BLaER1 treated with 17β-estradiol and CSF1 and Interleukin-3, amounts not matched to agents 10 nM and 100 nM (cell line): ENCODE measurements around the gene ITGAE.

Experiments used
- H3K27ac ChIP-seq, 11 experiments: shearing (Covaris generic); formaldehyde crosslinking; 2 replicates each; pipeline ENCODE4 v1.8.1; 2022
- H3K27me3 ChIP-seq, 11 experiments: shearing (Covaris generic); formaldehyde crosslinking; 2 replicates each; pipeline ENCODE4 v1.8.1; 2022
- H3K36me3 ChIP-seq, 11 experiments: shearing (Covaris generic); formaldehyde crosslinking; 2 replicates each; pipeline ENCODE4 v1.8.1; 2022
- H3K4me1 ChIP-seq, 10 experiments: shearing (Covaris generic); formaldehyde crosslinking; 2 replicates each; pipeline ENCODE4 v1.8.1; 2022
- H3K4me2 ChIP-seq, 11 experiments: shearing (Covaris generic); formaldehyde crosslinking; 2 replicates each; pipeline ENCODE4 v1.8.1; 2022
- H3K4me3 ChIP-seq, 10 experiments: shearing (Covaris generic); formaldehyde crosslinking; 2 replicates each; pipeline ENCODE4 v1.8.1; 2022
- H3K9ac ChIP-seq, 11 experiments: shearing (Covaris generic); formaldehyde crosslinking; 2 replicates each; pipeline ENCODE4 v1.8.1; 2022
- H3K9me3 ChIP-seq, 11 experiments: shearing (Covaris generic); formaldehyde crosslinking; replicated peaks in 1 of 11; 2 replicates each; pipeline ENCODE4 v1.8.1; 2022
- H4K20me1 ChIP-seq, 11 experiments: shearing (Covaris generic); formaldehyde crosslinking; 2 replicates each; pipeline ENCODE4 v1.8.1; 2022
- Cebpa-rat ChIP-seq, 11 experiments: shearing (Covaris generic); IDR thresholded peaks; 2 replicates each; pipeline ENCODE4 v1.8.1; 2022

The ITGAE gene

DNA sequence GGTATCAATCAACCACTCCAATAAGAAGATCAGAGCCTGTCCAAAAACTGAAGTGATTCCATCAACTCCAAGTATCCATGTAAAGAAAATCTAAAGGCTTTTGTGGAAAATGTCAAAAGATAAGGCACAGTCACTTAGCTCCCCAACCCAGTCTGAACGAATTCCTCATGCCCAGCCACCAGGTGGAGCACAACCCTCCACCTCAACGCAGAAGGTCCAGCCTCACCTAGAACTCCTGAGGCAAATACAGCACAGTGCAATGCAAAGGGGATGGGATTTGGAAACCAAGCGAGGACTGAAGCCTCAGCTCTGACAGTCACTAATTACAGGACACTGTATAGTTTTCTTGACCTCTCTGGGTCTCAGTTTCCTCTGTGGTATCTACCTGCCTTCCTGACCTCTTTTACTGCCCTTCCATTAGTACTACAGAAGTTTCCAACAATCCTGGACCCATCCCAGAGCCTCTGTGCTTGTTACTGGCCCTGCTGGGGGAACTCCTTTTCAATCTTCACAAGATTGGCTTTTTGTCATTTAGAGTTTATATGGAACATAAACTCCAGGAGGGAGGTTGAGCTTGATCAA lies 43.0 kb upstream of the ITGAE start:
- no peaks in the 10 kb centered on the region for H3K9me3 ChIP-seq
- H3K27me3 ChIP-seq, result no peaks in the 10 kb centered on the region
- H3K9ac ChIP-seq, result peak overlapping the region in 7 of 11 experiments; percentile 5 to 97 (median 23); a peak in 8 of 22 replicates
- H3K27ac ChIP-seq, result no peak overlapping the region
- H3K4me3 ChIP-seq, result peak overlapping the region in 2 of 10 experiments; percentile 91 to 99; a peak in 1 of 20 replicates
- H4K20me1 ChIP-seq, result peaks cover 6 to 66% (median 53%) of the 10 kb centered on the region in 11 experiments; a peak in 19 of 22 replicates
- peaks cover 32 to 46% (median 41%) of the 10 kb centered on the region in 10 experiments for H3K4me1 ChIP-seq
- peaks cover 42 to 57% (median 53%) of the 10 kb centered on the region in 11 experiments for H3K36me3 ChIP-seq
- no peak for TF ChIP-seq Cebpa-rat (IDR thresholded peaks at IDR 0.05)
- peak overlapping the region; percentile 84 to 99 (median 92); a peak in 21 of 22 replicates for H3K4me2 ChIP-seq

DNA sequence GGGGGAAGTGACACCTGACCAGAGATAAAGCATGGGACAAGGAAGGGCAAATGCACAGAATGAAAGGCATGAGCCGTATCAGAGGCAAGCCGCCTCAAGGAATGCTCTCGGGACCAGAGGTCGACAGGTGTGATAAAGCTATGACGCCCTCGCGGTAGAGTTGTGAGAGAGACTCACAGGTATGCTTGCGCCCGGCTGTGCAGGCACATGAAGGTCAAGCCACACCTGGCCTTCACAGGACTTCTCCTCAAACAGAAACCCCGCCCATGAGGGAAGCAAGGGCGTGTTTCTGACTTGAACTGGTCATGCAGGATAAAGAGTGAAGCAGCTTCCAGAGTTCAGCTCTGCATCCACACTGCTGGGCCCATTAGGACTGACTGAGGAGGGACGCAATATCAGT lies 37.2 kb upstream of the ITGAE start:
- Histone ChIP-seq H4K20me1 (peaks cover 24 to 100% (median 75%) of the 10 kb centered on the region in 11 experiments; a peak in 21 of 22 replicates), H3K4me2 (no peak overlapping the region), H3K36me3 (peaks cover 95 to 100% (median 100%) of the 10 kb centered on the region in 11 experiments)

DNA sequence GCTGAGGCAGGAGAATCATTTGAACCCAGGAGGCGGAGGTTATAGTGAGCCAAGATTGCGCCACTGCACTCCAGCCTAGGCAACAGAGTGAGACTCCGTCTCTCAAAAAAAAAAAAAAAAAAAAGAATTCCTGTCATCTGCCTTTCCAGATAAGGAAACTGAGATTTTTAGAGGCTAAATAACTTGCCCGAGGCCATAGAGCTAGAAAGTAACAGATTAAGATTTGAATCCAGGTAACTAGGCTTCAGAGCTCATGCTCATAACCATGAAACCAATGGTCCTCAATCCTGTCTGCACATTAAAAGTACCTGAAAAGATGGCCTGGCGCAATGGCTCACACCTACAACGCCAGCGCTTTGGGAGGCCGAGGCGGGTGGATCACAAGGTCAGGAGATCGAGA lies 35.6 kb upstream of the ITGAE start:
- Histone ChIP-seq H3K27me3 (no peaks in the 10 kb centered on the region), H3K27ac (no peak overlapping the region), H3K36me3 (peaks cover 84 to 91% (median 89%) of the 10 kb centered on the region in 11 experiments), H3K4me2 (no peak overlapping the region), H3K9me3 (no peaks in the 10 kb centered on the region), H3K4me1 (peaks cover 0 to 12% (median 0%) of the 10 kb centered on the region in 10 experiments; a peak in 3 of 20 replicates), H3K4me3 (no peak overlapping the region), H4K20me1 (peaks cover 11 to 89% (median 63%) of the 10 kb centered on the region in 11 experiments; a peak in 21 of 22 replicates), H3K9ac (no peak overlapping the region)
- no peak for TF ChIP-seq Cebpa-rat (IDR thresholded peaks at IDR 0.05)

More for the DNA sequence above, 37.2 kb upstream of the ITGAE start:
- TF ChIP-seq Cebpa-rat (IDR thresholded peaks at IDR 0.05), result no peak
- H3K27me3 ChIP-seq, result no peaks in the 10 kb centered on the region
- H3K9ac ChIP-seq, result no peak overlapping the region
- H3K9me3 ChIP-seq, result no peaks in the 10 kb centered on the region
- H3K27ac ChIP-seq, result no peak overlapping the region
- H3K4me3 ChIP-seq, result no peak overlapping the region
- H3K4me1 ChIP-seq, result peaks cover 0 to 17% (median 13%) of the 10 kb centered on the region in 10 experiments; a peak in 18 of 20 replicates

DNA sequence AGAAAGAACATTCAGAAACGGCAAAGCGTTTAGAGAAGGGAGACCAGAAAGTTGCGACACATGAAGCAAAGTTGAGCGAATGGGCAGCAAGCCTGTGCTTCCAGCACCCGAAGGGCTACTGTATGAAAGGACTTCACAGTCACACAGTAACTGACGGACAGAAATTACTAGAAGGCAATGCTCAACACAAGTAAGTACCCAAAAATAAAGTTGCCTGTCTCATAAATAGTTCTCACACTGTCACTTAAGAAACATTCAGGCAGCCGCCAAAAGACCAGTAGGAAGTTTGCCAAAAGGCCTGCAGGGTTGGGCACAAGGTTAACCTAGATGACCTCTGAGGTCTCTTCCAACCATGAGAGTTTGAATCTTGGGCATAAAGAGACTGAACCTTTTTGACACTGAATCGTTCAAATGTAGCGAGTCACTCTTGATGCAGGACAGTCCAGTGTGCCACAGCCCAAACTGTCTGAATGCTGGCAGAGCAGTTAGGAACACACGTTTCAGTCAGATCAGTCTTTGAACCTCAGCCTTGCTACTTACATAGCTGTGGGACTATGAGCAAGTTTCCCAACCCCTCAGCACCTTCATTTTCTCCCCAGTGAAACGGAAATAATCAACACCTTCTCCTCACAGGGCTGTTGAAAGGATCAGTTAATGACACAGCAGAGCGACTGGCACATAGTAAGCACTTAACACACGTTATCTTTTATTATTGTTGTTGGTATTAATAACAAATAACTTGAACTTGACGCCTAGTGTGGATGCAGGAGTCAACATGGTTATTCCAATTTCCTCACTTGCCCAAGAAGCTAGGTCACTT lies 34.6 kb upstream of the ITGAE start:
- H3K9ac ChIP-seq, result 0 out of 22 replicates have a peak overlapping the region, but pooled peaks of 1 of the 11 experiments have one; percentile 31
- H3K27me3 ChIP-seq, result no peaks in the 10 kb centered on the region
- no peak overlapping the region for H3K27ac ChIP-seq
- peak in 2 of 11 experiments; percentile 53 to 56; a peak in 2 of 22 replicates for TF ChIP-seq Cebpa-rat (IDR thresholded peaks at IDR 0.05)
- no peak overlapping the region for H3K4me2 ChIP-seq
- H3K4me3 ChIP-seq, result no peak overlapping the region
- no peaks in the 10 kb centered on the region for H3K9me3 ChIP-seq
- peaks cover 11 to 85% (median 58%) of the 10 kb centered on the region in 11 experiments; a peak in 21 of 22 replicates for H4K20me1 ChIP-seq
- peaks cover 81 to 87% (median 86%) of the 10 kb centered on the region in 11 experiments for H3K36me3 ChIP-seq
- peaks cover 0 to 12% (median 0%) of the 10 kb centered on the region in 10 experiments; a peak in 3 of 20 replicates for H3K4me1 ChIP-seq

DNA sequence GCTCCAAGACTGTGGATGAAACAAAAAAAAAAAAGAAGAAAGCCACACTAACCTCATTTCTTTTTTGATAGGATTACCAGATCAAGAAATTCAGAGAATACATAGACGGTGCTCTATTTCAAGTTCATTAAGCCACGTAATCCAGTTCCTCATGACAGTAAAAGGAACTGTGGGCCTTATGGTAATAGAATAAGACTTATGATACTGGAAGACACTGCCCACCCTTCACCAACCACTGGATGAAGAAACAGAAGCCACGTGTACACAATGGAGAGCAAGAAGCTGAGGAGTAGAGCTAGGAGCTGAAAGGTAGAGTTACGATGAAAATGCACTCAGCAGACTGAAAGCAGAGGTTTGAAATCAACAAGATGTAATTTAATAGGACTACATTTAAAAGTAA lies 33.8 kb upstream of the ITGAE start:
- H3K4me1 ChIP-seq, result peaks cover 0 to 13% (median 0%) of the 10 kb centered on the region in 10 experiments; a peak in 4 of 20 replicates
- no peak overlapping the region for H3K4me3 ChIP-seq
- H3K9ac ChIP-seq, result 0 out of 22 replicates have a peak overlapping the region, but pooled peaks of 1 of the 11 experiments have one; percentile 31
- H4K20me1 ChIP-seq, result peaks cover 11 to 85% (median 54%) of the 10 kb centered on the region in 11 experiments; a peak in 21 of 22 replicates
- no peaks in the 10 kb centered on the region for H3K9me3 ChIP-seq
- H3K27ac ChIP-seq, result no peak overlapping the region
- no peak overlapping the region for H3K4me2 ChIP-seq
- peaks cover 81 to 87% (median 85%) of the 10 kb centered on the region in 11 experiments for H3K36me3 ChIP-seq
- TF ChIP-seq Cebpa-rat (IDR thresholded peaks at IDR 0.05), result no peak
- no peaks in the 10 kb centered on the region for H3K27me3 ChIP-seq

DNA sequence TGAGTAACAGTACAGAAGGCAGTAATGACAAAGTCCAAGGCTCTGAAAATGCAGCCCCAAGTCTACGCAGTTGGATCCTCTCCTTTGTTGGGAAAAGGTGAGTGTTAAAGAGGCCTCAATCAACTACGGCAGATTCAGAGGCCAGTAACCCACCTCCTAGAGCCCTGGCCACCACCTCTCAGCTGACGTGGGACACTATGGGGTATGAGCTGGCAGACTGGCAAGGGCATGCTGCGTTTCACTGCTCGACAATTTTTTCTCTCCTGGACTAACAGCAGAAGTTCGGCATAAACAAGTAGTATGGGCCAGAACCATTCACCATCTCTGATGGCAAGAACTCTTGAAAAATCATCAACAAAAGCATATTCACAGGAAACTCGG lies 27.9 kb upstream of the ITGAE start:
- Histone ChIP-seq H3K27ac (peak overlapping the region in 1 of 11 experiments; percentile 0; a peak in 1 of 22 replicates), H3K4me1 (peaks cover 0 to 26% (median 13%) of the 10 kb centered on the region in 10 experiments; a peak in 11 of 20 replicates)

DNA sequence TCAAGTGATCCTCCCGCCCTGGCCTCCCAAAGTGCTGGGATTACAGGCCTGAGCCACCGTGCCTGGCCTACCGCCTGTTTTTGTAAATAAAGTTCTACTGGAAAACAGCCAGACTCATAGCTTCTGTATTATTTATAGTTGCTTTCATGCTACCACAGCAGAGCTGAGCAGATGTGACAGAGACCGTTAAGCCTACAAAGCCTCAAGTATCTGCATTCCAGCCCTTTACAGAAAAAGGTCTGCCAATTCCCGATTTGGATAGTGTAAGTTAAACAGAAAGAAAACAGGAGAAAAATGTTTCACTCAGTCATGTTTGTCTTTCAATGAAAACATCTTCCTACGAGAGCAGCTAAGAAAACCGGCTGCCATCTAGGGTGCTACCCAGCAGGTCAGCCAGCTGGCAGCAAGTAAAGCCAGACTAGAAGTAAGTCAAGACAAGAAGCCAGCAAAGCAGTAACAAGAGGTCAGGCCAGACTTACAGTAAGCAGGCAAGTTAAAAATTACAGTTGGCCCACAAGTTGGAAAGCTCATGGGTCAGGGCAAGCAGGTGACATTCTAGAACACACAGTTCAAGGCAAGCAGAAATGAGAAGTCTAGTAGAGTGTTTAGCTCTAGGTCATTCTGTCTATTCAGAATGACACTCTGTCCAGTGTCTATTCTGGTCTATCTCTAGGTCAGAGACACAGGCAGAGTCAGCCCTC lies 27.3 kb upstream of the ITGAE start:
- Histone ChIP-seq H3K27me3 (no peaks in the 10 kb centered on the region), H4K20me1 (peaks cover 0 to 41% (median 26%) of the 10 kb centered on the region in 11 experiments; a peak in 19 of 22 replicates), H3K9ac (peak overlapping the region in 5 of 11 experiments; percentile 2 to 40 (median 10); a peak in 6 of 22 replicates), H3K4me2 (peak overlapping the region in 4 of 11 experiments; percentile 5 to 41 (median 26); a peak in 8 of 22 replicates), H3K27ac (peak overlapping the region in 1 of 11 experiments; percentile 0; a peak in 1 of 22 replicates), H3K4me1 (peaks cover 0 to 26% (median 13%) of the 10 kb centered on the region in 10 experiments; a peak in 11 of 20 replicates), H3K4me3 (no peak overlapping the region), H3K9me3 (no peaks in the 10 kb centered on the region), H3K36me3 (peaks cover 74 to 87% (median 81%) of the 10 kb centered on the region in 11 experiments)
- no peak for TF ChIP-seq Cebpa-rat (IDR thresholded peaks at IDR 0.05)

More for the DNA sequence above, 27.9 kb upstream of the ITGAE start:
- TF ChIP-seq Cebpa-rat (IDR thresholded peaks at IDR 0.05), result no peak
- Histone ChIP-seq H4K20me1 (peaks cover 0 to 46% (median 29%) of the 10 kb centered on the region in 11 experiments; a peak in 20 of 22 replicates), H3K4me3 (no peak overlapping the region), H3K36me3 (peaks cover 74 to 87% (median 81%) of the 10 kb centered on the region in 11 experiments), H3K9me3 (no peaks in the 10 kb centered on the region), H3K9ac (peak overlapping the region in 5 of 11 experiments; percentile 2 to 40 (median 10); a peak in 4 of 22 replicates), H3K4me2 (peak overlapping the region in 4 of 11 experiments; percentile 5 to 41 (median 26); a peak in 7 of 22 replicates), H3K27me3 (no peaks in the 10 kb centered on the region)
